EL (cell line): ENCODE measurements around the gene ATCAY.
A peak's percentile ranks its signal among the peaks of the same experiment; 100 is the strongest.

Source experiments
- DNase-seq: peaks from one replicate; pipeline ENCODE4 v3.0.0-alpha.2; 2016

ATCAY gene

GRCh38 chr19:3880471-3881271 lies at the start of gene ATCAY:
Gene ATCAY, plus strand, starts transcription at chr19:3880685. Its CDS starts 5,083 bp downstream, at chr19:3885768.
- DNase-seq, result no peak

- DNase-seq, result no peak
Observed at GRCh38 chr19:3831601-3832000, 48.9 kb upstream of the ATCAY start.

GRCh38 chr19:3832001-3832400 lies 48.5 kb upstream of the ATCAY start:
- no peak for DNase-seq

GRCh38 chr19:3833578-3834348 lies 46.7 kb upstream of the ATCAY start:
- no peak for DNase-seq

- no peak for DNase-seq
Observed at GRCh38 chr19:3834349-3835054, 46.0 kb upstream of the ATCAY start.

GRCh38 chr19:3835055-3835435 lies 45.4 kb upstream of the ATCAY start:
- no peak for DNase-seq

- no peak for DNase-seq
Observed at GRCh38 chr19:3836887-3837286, 43.6 kb upstream of the ATCAY start.

- DNase-seq, result no peak
Observed at GRCh38 chr19:3837332-3837731, 43.2 kb upstream of the ATCAY start.

GRCh38 chr19:3837922-3838321 lies 42.6 kb upstream of the ATCAY start:
- DNase-seq, result no peak

GRCh38 chr19:3838661-3839060 lies 41.8 kb upstream of the ATCAY start:
- DNase-seq, result no peak

- DNase-seq, result no peak
Observed at GRCh38 chr19:3839941-3840340, 40.5 kb upstream of the ATCAY start.

GRCh38 chr19:3840804-3841203 lies 39.7 kb upstream of the ATCAY start:
- DNase-seq, result no peak

GRCh38 chr19:3842948-3843347 lies 37.5 kb upstream of the ATCAY start:
- no peak for DNase-seq

- DNase-seq, result peak; percentile 69
Observed at GRCh38 chr19:3844596-3844995, 35.9 kb upstream of the ATCAY start.

GRCh38 chr19:3849092-3849491 lies 31.4 kb upstream of the ATCAY start:
- DNase-seq, result peak; percentile 45

- no peak for DNase-seq
Observed at GRCh38 chr19:3849787-3850186, 30.7 kb upstream of the ATCAY start.

- DNase-seq, result no peak
Observed at GRCh38 chr19:3850320-3850972, 30.0 kb upstream of the ATCAY start.

- peak; percentile 23 for DNase-seq
Observed at GRCh38 chr19:3851254-3852176, 29.0 kb upstream of the ATCAY start.

GRCh38 chr19:3852177-3852511 lies 28.3 kb upstream of the ATCAY start:
- DNase-seq, result no peak

GRCh38 chr19:3852614-3853254 lies 27.8 kb upstream of the ATCAY start:
- DNase-seq, result peak; percentile 94

GRCh38 chr19:3855320-3855719 lies 25.2 kb upstream of the ATCAY start:
- DNase-seq, result no peak
